Aorta (tissue), 5 donors: ENCODE results near the gene RPGRIP1L. TPM values are rescaled to one million over a fixed set of nuclear protein-coding genes. Genes with fewer than 3 reads are reported as not detected.

Experiments used
- ATAC-seq: fragments of 200-7000 bp; cut with Tn5 transposase; one replicate; pipeline ENCODE4 v1.9.1; 2022; ENCODE audit warnings: moderate library complexity; ENCODE audit not compliant: low FRiP score
- DNase-seq, 2 donors: peaks; one replicate each; pipeline ENCODE4 v3.0.0-alpha.2; 2020
- H3K27ac ChIP-seq, 2 donors: one replicate each; pipeline ENCODE4 v1.5.1; 2013; ENCODE audit warnings: low read length in 2 of 2, mild to moderate bottlenecking in 2 of 2, moderate library complexity in 2 of 2, control low read depth in 1 of 2, inconsistent platforms in 1 of 2, low read depth in 1 of 2
- H3K27me3 ChIP-seq, 2 donors: one replicate each; pipeline ENCODE4 v1.6.1; 2013; ENCODE audit warnings: control low read depth in 1 of 2, low read length in 1 of 2, mild to moderate bottlenecking in 1 of 2, moderate library complexity in 1 of 2; ENCODE audit not compliant: insufficient read depth in 2 of 2, control insufficient read depth in 1 of 2
- H3K36me3 ChIP-seq, 2 donors: one replicate each; pipeline ENCODE4 v1.6.1; 2013; ENCODE audit warnings: control low read depth in 1 of 2, low read length in 1 of 2, mild to moderate bottlenecking in 1 of 2; ENCODE audit not compliant: insufficient read depth in 2 of 2, control insufficient read depth in 1 of 2
- H3K4me1 ChIP-seq, 2 donors: one replicate each; pipeline ENCODE4 v1.6.1; 2013; ENCODE audit warnings: low read length in 2 of 2, control low read depth in 1 of 2, mild to moderate bottlenecking in 1 of 2, moderate library complexity in 1 of 2; ENCODE audit not compliant: insufficient read depth in 2 of 2, control insufficient read depth in 1 of 2
- H3K4me3 ChIP-seq, 2 donors: one replicate each; pipeline ENCODE4 v1.5.1; 2013; ENCODE audit warnings: low read length in 2 of 2, control low read depth in 1 of 2, mild to moderate bottlenecking in 1 of 2
- H3K9me3 ChIP-seq: one replicate; pipeline ENCODE4 v1.6.1; 2013; ENCODE audit warnings: mild to moderate bottlenecking, low read length; ENCODE audit not compliant: control insufficient read depth
- WGBS, 2 donors: extraction: QIAGEN DNeasy Blood & Tissue Kit; methylation state at CpG; one replicate each; pipeline ENCODE4 v1.1.7; 2013; 5-methylcytosine and 5-hydroxymethylcytosine counted together
- intact Hi-C, 2 donors: fragments of 100-400 bp; cut with DNase I; formaldehyde crosslinking; loops; one replicate each; pipeline versions ENCODE4 v1.14.2 to v1.15.0; 2022
- polyA plus RNA-seq, 2 donors: library from polyadenylated mRNA; stranded (reverse); fragments of 200-250 nt; gene quantifications; one replicate each; pipeline ENCODE4 v1.2.3, GENCODE V29; 2013
- total RNA-seq, 2 donors: library from RNA; stranded (reverse); fragmentation: NEBNext Ultra II Directional; extraction: Animal tissue kit (Norgen Biotek cat#: 25700); gene quantifications; one replicate each; pipeline ENCODE4 v1.2.1, GENCODE V29; 2021
- donor health status: healthy with polysubstance abuse.
- donor health status: Bipolar disorder and iron deficiency.
- donor health status: DM: no; HTN: no; CAD: no.
- donor health status: DM: no; HTN: no; CAD: no.
- donor health status: DM: yes; HTN: yes; CAD: no.

RPGRIP1L gene
- total and polyA plus RNA-seq, 4 donors = 1.4 to 7.3 (median 3.4) TPM

DNA sequence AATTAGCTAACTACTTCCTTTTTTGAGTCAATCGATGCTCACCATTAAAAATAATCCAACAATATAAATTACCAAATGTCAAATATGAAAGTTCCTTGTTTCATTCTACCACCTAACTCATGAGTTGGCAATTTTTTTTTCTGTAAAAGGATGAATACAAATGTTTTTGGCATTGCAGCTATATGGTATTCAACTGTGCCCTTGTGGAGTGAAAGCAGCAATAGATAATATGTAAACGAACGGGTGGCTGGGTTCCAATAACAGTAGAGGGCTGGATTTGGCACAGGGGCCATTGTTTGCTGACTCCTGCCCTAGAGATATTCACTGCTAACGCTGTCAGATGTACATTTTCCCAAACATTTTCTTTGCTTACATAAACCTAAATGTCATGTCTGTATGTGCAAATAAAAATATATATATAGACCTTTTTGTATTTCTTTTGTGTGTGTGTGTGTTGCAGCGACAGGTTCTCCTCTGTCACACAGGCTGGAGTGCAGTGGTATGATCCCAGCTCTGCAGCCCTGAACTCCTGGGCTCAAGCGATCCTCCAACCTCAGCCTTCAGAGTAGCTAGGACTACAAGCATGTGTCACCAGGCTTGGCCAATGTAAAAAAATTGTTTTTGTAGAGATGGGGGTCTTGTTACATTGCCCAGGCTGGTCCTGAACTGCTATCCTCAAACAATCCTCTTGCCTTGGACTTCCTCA, 73.9 kb downstream of the RPGRIP1L start:
- no peaks in the 10 kb centered on the region for H3K4me1 ChIP-seq
- DNase-seq (no peak), ATAC-seq (no peak)
- no peaks in the 10 kb centered on the region for H3K27me3 ChIP-seq
- 75 to 80% methylated on average over 6 of the region's 6 CpGs for WGBS, 2 donors
- intact Hi-C loops = no loop called here
- H3K27ac ChIP-seq = no peak overlapping the region
- no peaks in the 10 kb centered on the region for H3K36me3 ChIP-seq
- no peak overlapping the region for H3K4me3 ChIP-seq
- H3K9me3 ChIP-seq = no peaks in the 10 kb centered on the region

GRCh38 chr16:53629151-53629550, 74.5 kb downstream of the RPGRIP1L start:
- DNase-seq = no peak
- ATAC-seq = no peak
- Histone ChIP-seq H3K27ac (no peak overlapping the region), H3K27me3 (no peaks in the 10 kb centered on the region), H3K4me1 (no peaks in the 10 kb centered on the region), H3K36me3 (no peaks in the 10 kb centered on the region), H3K4me3 (no peak overlapping the region), H3K9me3 (no peaks in the 10 kb centered on the region)
- intact Hi-C loops = no loop called here
- WGBS, 2 donors = 59 to 64% methylated on average over 2 of the region's 2 CpGs

GRCh38 chr16:53626811-53627210, 76.8 kb downstream of the RPGRIP1L start:
- WGBS, 2 donors = 31% methylated on average over 2 of the region's 2 CpGs
- no peaks in the 10 kb centered on the region for H3K36me3 ChIP-seq
- H3K9me3 ChIP-seq = no peaks in the 10 kb centered on the region
- intact Hi-C loops = no loop called here
- ATAC-seq (no peak), DNase-seq (no peak)
- no peaks in the 10 kb centered on the region for H3K27me3 ChIP-seq
- H3K4me3 ChIP-seq = no peak overlapping the region
- H3K27ac ChIP-seq = no peak overlapping the region
- H3K4me1 ChIP-seq = no peaks in the 10 kb centered on the region

DNA sequence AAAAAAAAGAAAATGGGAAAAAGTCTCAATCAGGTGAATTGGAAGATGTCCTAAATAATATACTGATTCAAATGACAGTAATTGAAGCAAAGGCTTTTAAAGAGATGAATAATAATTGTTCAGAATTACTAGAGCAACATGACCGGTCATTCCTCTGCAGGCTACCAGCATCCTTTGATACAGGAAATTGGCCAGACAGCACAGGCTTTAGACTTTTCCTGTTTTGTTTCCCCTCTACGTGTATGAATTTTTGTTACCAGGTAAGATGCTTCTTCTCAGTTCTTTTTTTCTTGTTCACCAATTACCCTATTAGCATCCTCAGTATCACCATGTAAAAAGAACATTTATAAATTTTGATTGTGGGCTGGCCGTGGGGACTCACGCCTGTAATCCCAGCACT, 77.5 kb downstream of the RPGRIP1L start:
- Histone ChIP-seq H3K36me3 (no peaks in the 10 kb centered on the region), H3K27ac (no peak overlapping the region), H3K9me3 (no peaks in the 10 kb centered on the region), H3K4me3 (no peak overlapping the region), H3K27me3 (no peaks in the 10 kb centered on the region), H3K4me1 (no peaks in the 10 kb centered on the region)
- intact Hi-C loops = no loop called here
- DNase-seq (no peak), ATAC-seq (no peak)
- 92 to 93% methylated on average over 4 of the region's 4 CpGs for WGBS, 2 donors

- no peak overlapping the region for H3K4me3 ChIP-seq
- H3K36me3 ChIP-seq = no peaks in the 10 kb centered on the region
- 97 to 98% methylated on average over 20 to 29 of the region's 29 CpGs for WGBS, 2 donors
- ATAC-seq = no peak
- no peaks in the 10 kb centered on the region for H3K9me3 ChIP-seq
- no peaks in the 10 kb centered on the region for H3K4me1 ChIP-seq
- DNase-seq = no peak
- no peak overlapping the region for H3K27ac ChIP-seq
- intact Hi-C loops = no loop called here
- H3K27me3 ChIP-seq = no peaks in the 10 kb centered on the region
Observed at GRCh38 chr16:53625221-53625620, 78.4 kb downstream of the RPGRIP1L start.

DNA sequence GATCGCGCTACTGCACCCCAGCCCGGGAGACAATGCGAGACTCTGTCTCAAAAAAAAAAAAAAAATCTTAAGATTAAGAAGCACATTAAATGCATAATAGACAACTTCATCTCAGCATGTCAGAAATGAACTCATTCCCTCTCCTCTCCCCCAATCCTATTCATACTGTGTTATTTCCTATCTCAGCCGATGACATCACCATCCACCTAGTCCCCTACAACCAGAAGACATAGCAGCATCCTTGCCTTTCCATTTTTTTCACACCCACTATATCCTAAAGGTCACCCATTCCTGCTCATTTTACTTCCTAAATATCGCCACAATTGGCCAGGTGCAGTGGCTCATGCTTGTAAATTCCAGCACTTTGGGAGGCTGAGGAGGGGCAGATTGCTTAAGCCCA, 81.3 kb downstream of the RPGRIP1L start:
- Histone ChIP-seq H3K27me3 (no peaks in the 10 kb centered on the region), H3K4me1 (no peaks in the 10 kb centered on the region), H3K9me3 (no peaks in the 10 kb centered on the region), H3K36me3 (no peaks in the 10 kb centered on the region), H3K4me3 (no peak overlapping the region), H3K27ac (no peak overlapping the region)
- intact Hi-C loops = no loop called here
- 96 to 99% methylated on average over 6 of the region's 6 CpGs for WGBS, 2 donors
- no peak for ATAC-seq
- no peak for DNase-seq

DNA sequence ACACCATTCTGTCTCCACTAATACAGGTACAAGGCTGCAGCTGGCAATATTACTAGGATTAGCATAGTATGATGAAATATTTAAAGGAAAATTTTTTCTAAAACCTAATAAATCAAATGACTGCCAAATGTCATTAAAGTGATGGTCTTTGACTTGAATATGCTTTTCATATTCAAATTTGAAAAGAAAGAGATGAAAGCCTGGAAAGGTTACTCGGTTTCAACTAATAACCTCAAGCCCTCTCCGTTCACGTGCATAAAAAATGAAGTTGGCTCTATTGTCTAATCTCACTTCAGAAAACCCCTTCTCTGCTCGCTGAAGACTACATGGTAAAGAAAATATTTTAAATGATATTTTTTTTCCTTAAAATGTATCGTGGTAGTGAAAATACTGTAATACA, 83.2 kb downstream of the RPGRIP1L start:
- H3K4me1 ChIP-seq = no peaks in the 10 kb centered on the region
- ATAC-seq = no peak
- H3K27me3 ChIP-seq = no peaks in the 10 kb centered on the region
- H3K4me3 ChIP-seq = no peak overlapping the region
- H3K9me3 ChIP-seq = no peaks in the 10 kb centered on the region
- DNase-seq = no peak
- intact Hi-C loops = no loop called here
- no peak overlapping the region for H3K27ac ChIP-seq
- 88 to 94% methylated on average over 5 of the region's 5 CpGs for WGBS, 2 donors
- no peaks in the 10 kb centered on the region for H3K36me3 ChIP-seq

DNA sequence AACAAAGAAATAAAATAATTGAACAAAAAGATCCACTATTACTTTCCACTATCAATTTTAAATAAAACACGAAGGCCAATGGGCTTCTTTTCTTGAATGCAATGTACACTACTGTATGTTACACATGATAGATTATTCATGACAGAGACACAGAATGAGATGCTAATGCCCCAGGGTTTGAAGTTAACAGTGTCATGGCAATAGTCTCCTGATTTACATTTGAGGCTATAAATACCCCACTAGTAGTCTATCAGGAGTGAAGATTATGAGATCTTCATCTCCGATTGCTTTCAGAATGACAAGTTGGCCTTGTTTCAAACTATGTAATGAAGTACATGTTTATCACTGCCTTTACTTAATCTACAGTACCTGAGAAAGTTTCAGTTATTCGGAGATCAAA, 84.4 kb downstream of the RPGRIP1L start:
- 92 to 96% methylated on average over 3 of the region's 3 CpGs for WGBS, 2 donors

DNA sequence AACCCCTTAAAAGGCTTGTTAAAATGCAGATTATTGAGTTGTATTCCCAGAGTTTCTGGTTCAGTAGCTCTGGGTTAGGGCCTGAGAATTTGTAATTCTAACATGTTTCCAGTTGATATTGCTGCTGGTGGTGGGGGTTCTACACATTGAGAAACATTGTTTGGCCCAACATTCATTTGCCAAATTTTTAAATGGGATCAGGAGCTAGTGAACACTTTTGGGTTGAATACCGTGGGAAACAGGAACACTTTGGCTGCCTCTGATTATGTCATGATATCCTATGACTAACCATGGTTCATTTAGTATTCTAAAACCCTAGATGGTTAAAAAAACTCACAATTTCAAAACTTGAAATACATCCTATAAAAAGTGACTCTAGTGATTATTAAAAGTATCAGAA, 89.3 kb downstream of the RPGRIP1L start:
- ATAC-seq (no peak), DNase-seq (no peak)
- H3K4me1 ChIP-seq = no peaks in the 10 kb centered on the region
- peaks cover 0 to 2% of the 10 kb centered on the region in 2 donors for H3K36me3 ChIP-seq
- no peak overlapping the region for H3K4me3 ChIP-seq
- WGBS, 2 donors = 61 to 68% methylated on average over 1 of the region's 1 CpG
- H3K9me3 ChIP-seq = no peaks in the 10 kb centered on the region
- no peaks in the 10 kb centered on the region for H3K27me3 ChIP-seq
- intact Hi-C loops = no loop called here
- no peak overlapping the region for H3K27ac ChIP-seq

More for the DNA sequence above, 84.4 kb downstream of the RPGRIP1L start:
- no peaks in the 10 kb centered on the region for H3K36me3 ChIP-seq
- no peaks in the 10 kb centered on the region for H3K27me3 ChIP-seq
- no peak overlapping the region for H3K27ac ChIP-seq
- H3K4me3 ChIP-seq = no peak overlapping the region
- H3K9me3 ChIP-seq = no peaks in the 10 kb centered on the region
- intact Hi-C loops = no loop called here
- no peaks in the 10 kb centered on the region for H3K4me1 ChIP-seq
- ATAC-seq (no peak), DNase-seq (no peak)
